H9 (cell line): ENCODE data around the gene CHTF8. TPM values are rescaled to one million over a fixed set of nuclear protein-coding genes. Genes with fewer than 3 reads are reported as not detected.

Source experiments
- DNase-seq: peaks from one replicate; pipeline ENCODE4 v3.0.0-alpha.2; 2017
- H2AFZ ChIP-seq: one replicate; pipeline ENCODE4 v1.6.1; 2013; ENCODE audit warnings: mild to moderate bottlenecking, low read length, control low read depth, moderate library complexity
- H2AK5ac ChIP-seq: 2 replicates; pipeline ENCODE4 v1.6.1; 2013; ENCODE audit warnings: low read length, control low read depth, mixed read lengths; ENCODE audit not compliant: insufficient read length
- H2BK120ac ChIP-seq: one replicate; pipeline ENCODE4 v1.6.1; 2013; ENCODE audit warnings: low read depth, mild to moderate bottlenecking, low read length, control low read depth, inconsistent platforms; ENCODE audit not compliant: poor library complexity, severe bottlenecking
- H2BK12ac ChIP-seq: 2 replicates; pipeline ENCODE4 v1.6.1; 2013; ENCODE audit warnings: low read length, control low read depth, mixed read lengths, low read depth; ENCODE audit not compliant: insufficient read length
- H2BK15ac ChIP-seq: 2 replicates; pipeline ENCODE4 v1.6.1; 2013; ENCODE audit warnings: low read depth, low read length, control low read depth
- H2BK20ac ChIP-seq: one replicate; pipeline ENCODE4 v1.6.1; 2013; ENCODE audit warnings: low read depth, mild to moderate bottlenecking, low read length, control low read depth, inconsistent platforms; ENCODE audit not compliant: poor library complexity, severe bottlenecking
- H2BK5ac ChIP-seq: 2 replicates; pipeline ENCODE4 v1.6.1; 2013; ENCODE audit warnings: low read length, control low read depth, mixed read lengths; ENCODE audit not compliant: insufficient read length
- H3K14ac ChIP-seq: 2 replicates; pipeline ENCODE4 v1.6.1; 2013; ENCODE audit warnings: low read length, control low read depth; ENCODE audit not compliant: insufficient read depth
- H3K18ac ChIP-seq: 2 replicates; pipeline ENCODE4 v1.6.1; 2013; ENCODE audit warnings: low read depth, mild to moderate bottlenecking, mixed read lengths, low read length, control low read depth; ENCODE audit not compliant: insufficient read length
- H3K23ac ChIP-seq: 2 replicates; pipeline ENCODE4 v1.6.1; 2013; ENCODE audit warnings: low read length, control low read depth, mixed read lengths, low read depth; ENCODE audit not compliant: insufficient read length
- H3K23me2 ChIP-seq: 2 replicates; pipeline ENCODE4 v1.6.1; 2013; ENCODE audit warnings: low read depth, mild to moderate bottlenecking, mixed read lengths, low read length, control low read depth; ENCODE audit not compliant: insufficient read length, poor library complexity, severe bottlenecking
- H3K27ac ChIP-seq: 2 replicates; pipeline ENCODE4 v1.5.1; 2013; ENCODE audit warnings: low read length, control low read depth, mixed read lengths, low read depth; ENCODE audit not compliant: insufficient read length
- H3K27me3 ChIP-seq: 2 replicates; pipeline ENCODE4 v1.6.1; 2013; ENCODE audit warnings: low read length, control low read depth, inconsistent platforms; ENCODE audit not compliant: insufficient read depth
- H3K4ac ChIP-seq: 2 replicates; pipeline ENCODE4 v1.6.1; 2013; ENCODE audit warnings: low read depth, mild to moderate bottlenecking, control low read depth, inconsistent platforms, low read length, moderate library complexity
- H3K4me1 ChIP-seq: 2 replicates; pipeline ENCODE4 v1.6.1; 2013; ENCODE audit warnings: low read length, control low read depth, inconsistent platforms; ENCODE audit not compliant: insufficient read depth
- H3K4me2 ChIP-seq: 2 replicates; pipeline ENCODE4 v1.6.1; 2013; ENCODE audit warnings: low read length, control low read depth, mixed read lengths; ENCODE audit not compliant: insufficient read length, insufficient read depth
- H3K56ac ChIP-seq: 2 replicates; pipeline ENCODE4 v1.6.1; 2013; ENCODE audit warnings: low read depth, mild to moderate bottlenecking, mixed read lengths, low read length, control low read depth; ENCODE audit not compliant: insufficient read length
- H3K79me1 ChIP-seq: 2 replicates; pipeline ENCODE4 v1.6.1; 2013; ENCODE audit warnings: low read depth, mild to moderate bottlenecking, moderate library complexity, low read length, control low read depth, inconsistent platforms; ENCODE audit not compliant: insufficient read depth, poor library complexity, severe bottlenecking
- H3K79me2 ChIP-seq: 2 replicates; pipeline ENCODE4 v1.6.1; 2013; ENCODE audit warnings: low read length, control low read depth, inconsistent platforms; ENCODE audit not compliant: insufficient read depth
- H3K9ac ChIP-seq: 2 replicates; pipeline ENCODE4 v1.6.1; 2013; ENCODE audit warnings: low read length, control low read depth, mixed read lengths; ENCODE audit not compliant: insufficient read length; ENCODE audit errors: extremely low read depth
- H3K9me3 ChIP-seq: one replicate; pipeline ENCODE4 v1.6.1; 2013; ENCODE audit warnings: low read depth, low read length, inconsistent platforms; ENCODE audit not compliant: control insufficient read depth
- H3T11ph ChIP-seq: one replicate; pipeline ENCODE4 v1.6.1; 2013; ENCODE audit warnings: mild to moderate bottlenecking, low read length, control low read depth, inconsistent platforms
- H4K20me1 ChIP-seq: one replicate; pipeline ENCODE4 v1.6.1; 2013; ENCODE audit not compliant: control insufficient read depth, insufficient read length, insufficient read depth
- H4K5ac ChIP-seq: 2 replicates; pipeline ENCODE4 v1.6.1; 2013; ENCODE audit warnings: low read depth, mild to moderate bottlenecking, mixed read lengths, low read length, control low read depth; ENCODE audit not compliant: insufficient read length
- H4K8ac ChIP-seq: replicated peaks from 2 replicates; pipeline ENCODE4 v1.6.1; 2013; ENCODE audit warnings: low read length, control low read depth, mixed read lengths, low read depth; ENCODE audit not compliant: insufficient read length
- H4K91ac ChIP-seq: 2 replicates; pipeline ENCODE4 v1.6.1; 2013; ENCODE audit warnings: low read depth, mild to moderate bottlenecking, moderate library complexity, mixed read lengths, low read length, control low read depth; ENCODE audit not compliant: insufficient read length
- H3K27ac Mint-ChIP-seq, 3 experiments: 2 replicates in 2 of 3; 3 replicates in 1 of 3; pipeline ENCODE4 v1.8.0; 2020 to 2021; ENCODE audit warnings: mixed read lengths in 3 of 3, mild to moderate bottlenecking in 1 of 3, moderate library complexity in 1 of 3
- H3K27me3 Mint-ChIP-seq: 2 replicates; pipeline ENCODE4 v1.8.0; 2021; ENCODE audit warnings: low read depth, mild to moderate bottlenecking, moderate library complexity, mixed read lengths
- H3K36me3 Mint-ChIP-seq, 3 experiments: 2 replicates in 2 of 3; 3 replicates in 1 of 3; pipeline ENCODE4 v1.8.0; 2020 to 2021; ENCODE audit warnings: low read depth in 3 of 3, mixed read lengths in 3 of 3; ENCODE audit not compliant: insufficient read depth in 1 of 3
- H3K4me1 Mint-ChIP-seq, 2 experiments: 2 replicates each; pipeline ENCODE4 v1.8.0; 2020; ENCODE audit warnings: mixed read lengths in 2 of 2
- H3K4me3 Mint-ChIP-seq, 2 experiments: 2 replicates in 1 of 2; 3 replicates in 1 of 2; pipeline ENCODE4 v1.8.0; 2020 to 2021; ENCODE audit warnings: mild to moderate bottlenecking in 2 of 2, mixed read lengths in 2 of 2, moderate library complexity in 1 of 2
- H3K9me3 Mint-ChIP-seq, 2 experiments: 2 replicates in 1 of 2; 3 replicates in 1 of 2; pipeline ENCODE4 v1.8.0; 2020; ENCODE audit warnings: mild to moderate bottlenecking in 2 of 2, mixed read lengths in 2 of 2, moderate library complexity in 1 of 2
- WGBS: extraction: QIAGEN DNeasy Blood & Tissue Kit; methylation state at CpG from one replicate; pipeline ENCODE4 v1.1.7; 2013; ENCODE audit warnings: missing lambda C conversion rate, low lambda C conversion rate, mixed read lengths; ENCODE audit not compliant: insufficient read length; ENCODE audit errors: extremely low coverage; 5-methylcytosine and 5-hydroxymethylcytosine counted together
- total RNA-seq: library from RNA; stranded (reverse); gene quantifications from 2 replicates; pipeline ENCODE4 v1.2.1, GENCODE V29; 2021
- TF ChIP-seq, protein P1 (sequence below): fragments of 200-600 bp; sonication (generic); conservative IDR thresholded peaks from 3 replicates; pipeline ENCODE4 v1.8.0; 2021; ENCODE audit warnings: antibody characterized with exemption, mild to moderate bottlenecking

Gene CHTF8
- total RNA-seq, 1 experiment from 2014 or later, result 168 TPM

DNA sequence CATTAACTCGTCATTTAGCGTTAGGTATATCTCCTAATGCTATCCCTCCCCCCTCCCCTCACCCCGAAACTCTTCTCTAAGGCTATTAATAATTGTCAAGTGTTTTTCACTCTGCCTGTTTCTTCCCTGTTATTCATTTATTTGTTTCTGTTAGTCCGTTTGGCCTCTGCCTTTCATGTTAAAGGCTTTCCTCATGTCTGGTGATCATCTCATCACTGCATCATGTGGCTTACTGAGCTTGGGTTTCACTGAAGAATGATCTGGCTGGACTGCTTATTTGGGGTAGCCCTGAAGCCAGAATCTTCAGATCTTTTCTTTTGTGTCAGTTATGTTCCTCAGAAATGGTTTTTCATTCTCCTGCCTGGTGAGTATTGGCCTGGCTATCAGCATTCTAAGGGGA, 9.5 kb upstream of the CHTF8 start:
- no peak overlapping the region for H3K27ac ChIP-seq
- no peak overlapping the region for H3K4ac ChIP-seq
- no peak overlapping the region for H4K8ac ChIP-seq
- H2BK5ac ChIP-seq, result no peak overlapping the region
- H3K36me3 Mint-ChIP-seq, result peaks cover 63 to 87% (median 83%) of the 10 kb centered on the region in 3 experiments; a peak in 6 of 7 replicates
- H4K20me1 ChIP-seq, result no peaks in the 10 kb centered on the region
- no peak overlapping the region for H2AFZ ChIP-seq
- H2BK20ac ChIP-seq, result no peak overlapping the region
- no peak overlapping the region for H4K91ac ChIP-seq
- no peak overlapping the region for H3K56ac ChIP-seq
- no peaks in the 10 kb centered on the region for H3K79me1 ChIP-seq
- H3K4me3 Mint-ChIP-seq, result no peak overlapping the region
- H3K9me3 Mint-ChIP-seq, result no peaks in the 10 kb centered on the region
- H3K27me3 Mint-ChIP-seq, result no peaks in the 10 kb centered on the region; the same call in 1 of the 2 replicates
- no peak overlapping the region for H3T11ph ChIP-seq
- no peaks in the 10 kb centered on the region for H3K9me3 ChIP-seq
- no peaks in the 10 kb centered on the region for H3K4me1 Mint-ChIP-seq
- H2BK12ac ChIP-seq, result no peak overlapping the region
- no peaks in the 10 kb centered on the region for H3K27me3 ChIP-seq
- H3K9ac ChIP-seq, result no peak overlapping the region
- no peak overlapping the region for H3K14ac ChIP-seq
- no peak for DNase-seq
- TF ChIP-seq, protein P1, sequence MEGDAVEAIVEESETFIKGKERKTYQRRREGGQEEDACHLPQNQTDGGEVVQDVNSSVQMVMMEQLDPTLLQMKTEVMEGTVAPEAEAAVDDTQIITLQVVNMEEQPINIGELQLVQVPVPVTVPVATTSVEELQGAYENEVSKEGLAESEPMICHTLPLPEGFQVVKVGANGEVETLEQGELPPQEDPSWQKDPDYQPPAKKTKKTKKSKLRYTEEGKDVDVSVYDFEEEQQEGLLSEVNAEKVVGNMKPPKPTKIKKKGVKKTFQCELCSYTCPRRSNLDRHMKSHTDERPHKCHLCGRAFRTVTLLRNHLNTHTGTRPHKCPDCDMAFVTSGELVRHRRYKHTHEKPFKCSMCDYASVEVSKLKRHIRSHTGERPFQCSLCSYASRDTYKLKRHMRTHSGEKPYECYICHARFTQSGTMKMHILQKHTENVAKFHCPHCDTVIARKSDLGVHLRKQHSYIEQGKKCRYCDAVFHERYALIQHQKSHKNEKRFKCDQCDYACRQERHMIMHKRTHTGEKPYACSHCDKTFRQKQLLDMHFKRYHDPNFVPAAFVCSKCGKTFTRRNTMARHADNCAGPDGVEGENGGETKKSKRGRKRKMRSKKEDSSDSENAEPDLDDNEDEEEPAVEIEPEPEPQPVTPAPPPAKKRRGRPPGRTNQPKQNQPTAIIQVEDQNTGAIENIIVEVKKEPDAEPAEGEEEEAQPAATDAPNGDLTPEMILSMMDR, result no peak
- H4K5ac ChIP-seq, result no peak overlapping the region
- no CpG with 5 or more reads among the region's 4 CpGs for WGBS
- no peak overlapping the region for H3K4me2 ChIP-seq
- H2BK120ac ChIP-seq, result no peak overlapping the region
- no peaks in the 10 kb centered on the region for H3K4me1 ChIP-seq
- no peak overlapping the region for H3K18ac ChIP-seq
- H3K23ac ChIP-seq, result no peak overlapping the region
- no peaks in the 10 kb centered on the region for H3K79me2 ChIP-seq
- H3K27ac Mint-ChIP-seq, result no peak overlapping the region
- no peak overlapping the region for H2AK5ac ChIP-seq
- H2BK15ac ChIP-seq, result no peak overlapping the region
- no peaks in the 10 kb centered on the region for H3K23me2 ChIP-seq
